Heart left ventricle (tissue), 16 donors: Measurements from ENCODE around the gene RAB3C. TPM values are rescaled to one million over a fixed set of nuclear protein-coding genes. Genes with fewer than 3 reads are reported as not detected.

ENCODE experiments used
- ATAC-seq, 4 donors: fragments of 200-7000 bp; cut with Tn5 transposase; one replicate each; pipeline ENCODE4 v1.9.1; 2020 to 2022; ENCODE audit warnings: moderate library complexity in 4 of 4, mild to moderate bottlenecking in 3 of 4, moderate number of reproducible peaks in 1 of 4
- DNase-seq, 5 donors: peaks; one replicate each; pipeline ENCODE4 v3.0.0-alpha.2; 2020
- H3K27ac ChIP-seq, 12 donors: fragments of 200-600 bp; sonication (generic) in 4 of 12; one replicate each; pipeline versions ENCODE4 v1.5.0 to v1.8.0; 2016 to 2022; ENCODE audit warnings: mild to moderate bottlenecking in 2 of 12
- H3K27me3 ChIP-seq, 9 donors: fragments of 200-600 bp; sonication (generic) in 2 of 9; one replicate each; pipeline versions ENCODE4 v1.5.1 to v1.8.0; 2016 to 2022; ENCODE audit warnings: mild to moderate bottlenecking in 3 of 9
- H3K36me3 ChIP-seq, 9 donors: fragments of 200-600 bp; sonication (generic) in 2 of 9; one replicate each; pipeline versions ENCODE4 v1.5.0 to v1.8.0; 2018 to 2022; ENCODE audit warnings: mild to moderate bottlenecking in 2 of 9
- H3K4me1 ChIP-seq, 12 donors: fragments of 200-600 bp; sonication (generic) in 4 of 12; one replicate each; pipeline versions ENCODE4 v1.5.0 to v1.8.0; 2016 to 2022; ENCODE audit warnings: mild to moderate bottlenecking in 3 of 12
- H3K4me3 ChIP-seq, 12 donors: fragments of 200-600 bp; sonication (generic) in 4 of 12; one replicate each; pipeline versions ENCODE4 v1.5.0 to v1.8.0; 2017 to 2022; ENCODE audit warnings: mild to moderate bottlenecking in 9 of 12, moderate library complexity in 4 of 12
- H3K9me3 ChIP-seq, 12 donors: fragments of 200-600 bp; sonication (generic) in 4 of 12; one replicate each; pipeline versions ENCODE4 v1.5.0 to v1.8.0; 2016 to 2022; ENCODE audit warnings: mild to moderate bottlenecking in 1 of 12
- CTCF ChIP-seq, 12 donors: fragments of 200-600 bp; sonication (generic) in 4 of 12; IDR thresholded peaks; one replicate each; pipeline versions ENCODE4 v1.5.0 to v1.8.0; 2018 to 2022; ENCODE audit warnings: antibody characterized with exemption in 12 of 12, mild to moderate bottlenecking in 5 of 12
- POLR2A ChIP-seq, 2 donors: fragments of 450-650 bp; IDR thresholded peaks; one replicate each; pipeline ENCODE4 v1.6.1; 2017; ENCODE audit warnings: antibody characterized with exemption in 2 of 2, mild to moderate bottlenecking in 2 of 2, moderate library complexity in 2 of 2
- WGBS, 4 donors: extraction: QIAGEN DNeasy Blood & Tissue Kit in 2 of 4; methylation state at CpG; one replicate each; pipeline versions ENCODE4 v1.1.5 to v1.1.7; 2013 to 2018; 5-methylcytosine and 5-hydroxymethylcytosine counted together
- intact Hi-C, 10 donors: fragments of 100-400 bp; cut with DNase I; formaldehyde crosslinking; loops; one replicate each; pipeline versions ENCODE4 v1.11.1 to v1.14.2; 2022
- polyA plus RNA-seq, 2 donors: library from polyadenylated mRNA; stranded (reverse); fragments of 200-250 nt; gene quantifications; one replicate each; pipeline ENCODE4 v1.2.3, GENCODE V29; 2013
- total RNA-seq, 9 donors: library from RNA; depleted of rRNA in 2 of 9; stranded (reverse); fragments of >200 nt in 2 of 9; fragmentation: NEBNext Ultra II Directional in 3 of 9; extraction: Animal tissue kit (Norgen Biotek cat#: 25700) in 3 of 9; gene quantifications; one replicate each; pipeline versions ENCODE4 v1.1.0 to v1.2.4, GENCODE V29; 2016 to 2023
- donor health status: ischemic (EF 13 %, LVEDD 7.1; RV severe dilation, severe dysfunction).
- donor health status: healthy with polysubstance abuse.
- donor health status: DM: no; HTN: yes; CAD: no.
- donor health status: DM: no; HTN: no; CAD: no.
- donor health status: ischemic (EF 25% LVEDD 6.9; RV normal size, moderate dysfunction).
- donor health status: ischemic (EF 25% LVEDD 5.7; RV mildly dilated, moderate dysfunction).
- donor health status: healthy.
- donor health status: DM: yes; HTN: yes; CAD: no.
- donor health status: ischemic (EF 35%, LVEDD 5.7; RV mildly dilated, moderate dysfunction).
- donor health status: nonischemic (EF 11% LVEDD 7.7; RV severe dilation, severe dysfunction).
- donor health status: DM: yes; HTN: yes; CAD: no.
- donor health status: PGD.
- donor health status: ischemic (EF 29% LVEDD 5.4; RV normal size, mild dysfunction).
- donor health status: nonischemic (EF 23%, LVEDD 6.1; RV moderate dilation, normal function).

The RAB3C gene
- total and polyA plus RNA-seq, 11 donors = 0.04 to 3.8 (median 0.57) TPM; not detected in 2

- Histone ChIP-seq H3K9me3 (no peaks in the 10 kb centered on the region), H3K27ac (no peak overlapping the region), H3K4me1 (no peaks in the 10 kb centered on the region), H3K27me3 (no peaks in the 10 kb centered on the region), H3K36me3 (no peaks in the 10 kb centered on the region), H3K4me3 (no peak overlapping the region)
- DNase-seq (no peak), ATAC-seq (no peak)
- WGBS, 4 donors = 51 to 91% (median 73%) methylated on average over 3 of the region's 3 CpGs
- TF ChIP-seq CTCF (IDR thresholded peaks at IDR 0.05) (no peak), POLR2A (IDR thresholded peaks at IDR 0.05) (no peak)
- intact Hi-C loops = no loop called here
Observed at GRCh38 chr5:58640011-58640410, 57.1 kb downstream of the RAB3C start.

GRCh38 chr5:58641533-58641932, 58.7 kb downstream of the RAB3C start:
- 81 to 92% (median 88%) methylated on average over 1 of the region's 1 CpG for WGBS, 4 donors
- TF ChIP-seq CTCF (IDR thresholded peaks at IDR 0.05) (no peak), POLR2A (IDR thresholded peaks at IDR 0.05) (no peak)
- intact Hi-C loops = no loop called here
- Histone ChIP-seq H3K27ac (no peak overlapping the region), H3K9me3 (no peaks in the 10 kb centered on the region), H3K4me1 (no peaks in the 10 kb centered on the region), H3K36me3 (no peaks in the 10 kb centered on the region), H3K4me3 (no peak overlapping the region), H3K27me3 (no peaks in the 10 kb centered on the region)
- DNase-seq (no peak), ATAC-seq (no peak)

- peaks cover 0 to 5% (median 0%) of the 10 kb centered on the region in 12 donors for H3K4me1 ChIP-seq
- TF ChIP-seq POLR2A (IDR thresholded peaks at IDR 0.05) (no peak), CTCF (IDR thresholded peaks at IDR 0.05) (no peak)
- intact Hi-C loops = no loop called here
- no peaks in the 10 kb centered on the region for H3K36me3 ChIP-seq
- H3K9me3 ChIP-seq = no peaks in the 10 kb centered on the region
- H3K27me3 ChIP-seq = no peaks in the 10 kb centered on the region
- H3K4me3 ChIP-seq = no peak overlapping the region
- DNase-seq = no peak
- no peak overlapping the region for H3K27ac ChIP-seq
- 54 to 78% (median 67%) methylated on average over 4 of the region's 4 CpGs for WGBS, 4 donors
- ATAC-seq = no peak
Observed at GRCh38 chr5:58648846-58649245, 66.0 kb downstream of the RAB3C start.

GRCh38 chr5:58649716-58650115, 66.8 kb downstream of the RAB3C start:
- intact Hi-C loops = no loop called here
- H3K4me3 ChIP-seq = no peak overlapping the region
- no peaks in the 10 kb centered on the region for H3K27me3 ChIP-seq
- ATAC-seq (peak in 2 of 4 donors; percentile 20 to 28), DNase-seq (no peak)
- 11 to 28% (median 22%) methylated on average over 2 of the region's 2 CpGs for WGBS, 4 donors
- H3K9me3 ChIP-seq = no peaks in the 10 kb centered on the region
- TF ChIP-seq POLR2A (IDR thresholded peaks at IDR 0.05) = no peak
- TF ChIP-seq CTCF (IDR thresholded peaks at IDR 0.05) = no peak
- H3K27ac ChIP-seq = no peak overlapping the region
- H3K4me1 ChIP-seq = peaks cover 0 to 5% (median 0%) of the 10 kb centered on the region in 12 donors
- H3K36me3 ChIP-seq = no peaks in the 10 kb centered on the region
